Suprapubic skin (tissue), 4 donors: ENCODE results near the gene SETD5. TPM values are rescaled to one million over a fixed set of nuclear protein-coding genes. Genes with fewer than 3 reads are reported as not detected.

Experiments
- DNase-seq, 2 donors: peaks; one replicate each; pipeline ENCODE4 v3.0.0-alpha.2; 2019; ENCODE audit warnings: low spot score in 2 of 2
- H3K27ac ChIP-seq: fragments of 200-600 bp; sonication (generic); one replicate; pipeline ENCODE4 v1.5.1; 2019
- H3K27me3 ChIP-seq: fragments of 200-600 bp; sonication (generic); one replicate; pipeline ENCODE4 v1.5.1; 2019
- H3K36me3 ChIP-seq: fragments of 200-600 bp; sonication (generic); one replicate; pipeline ENCODE4 v1.5.1; 2019
- H3K4me1 ChIP-seq: fragments of 200-600 bp; sonication (generic); one replicate; pipeline ENCODE4 v1.5.1; 2019
- H3K4me3 ChIP-seq: fragments of 200-600 bp; sonication (generic); one replicate; pipeline ENCODE4 v1.5.1; 2019; ENCODE audit warnings: mild to moderate bottlenecking
- H3K9me3 ChIP-seq: fragments of 200-600 bp; sonication (generic); one replicate; pipeline ENCODE4 v1.5.1; 2019
- CTCF ChIP-seq, 2 donors: fragments of 200-600 bp in 1 of 2; fragments of 450-650 bp in 1 of 2; sonication (generic) in 1 of 2; IDR thresholded peaks; one replicate each; pipeline ENCODE4 v1.5.1; 2016 to 2019; ENCODE audit warnings: antibody characterized with exemption in 2 of 2, mild to moderate bottlenecking in 1 of 2, moderate library complexity in 1 of 2
- EP300 ChIP-seq: sonication (generic); formaldehyde crosslinking; IDR thresholded peaks from one replicate; pipeline ENCODE4 v1.6.1; 2017; ENCODE audit warnings: antibody characterized with exemption
- POLR2A ChIP-seq, 2 donors: fragments of 450-650 bp; IDR thresholded peaks; one replicate each; pipeline ENCODE4 v1.6.1; 2017; ENCODE audit warnings: antibody characterized with exemption in 2 of 2, mild to moderate bottlenecking in 2 of 2, moderate library complexity in 2 of 2
- POLR2AphosphoS5 ChIP-seq, 3 donors: sonication (generic); formaldehyde crosslinking; IDR thresholded peaks; one replicate each; pipeline ENCODE4 v1.6.1; 2017; ENCODE audit warnings: antibody characterized with exemption in 3 of 3
- WGBS: methylation state at CpG from one replicate; pipeline ENCODE4 v1.1.5; 2018; 5-methylcytosine and 5-hydroxymethylcytosine counted together
- total RNA-seq, 4 donors: library from RNA; depleted of rRNA; stranded (reverse); fragments of >200 nt; gene quantifications; one replicate each; pipeline ENCODE4 v1.1.0, GENCODE V29; 2016

SETD5 gene
- total RNA-seq, 4 donors from 2014 or later = 72.5 to 272 (median 108) TPM

- no peak for DNase-seq
- H3K36me3 ChIP-seq = peaks cover 16% of the 10 kb centered on the region
- no peaks in the 10 kb centered on the region for H3K9me3 ChIP-seq
- TF ChIP-seq POLR2AphosphoS5 (IDR thresholded peaks at IDR 0.05) = no peak
- TF ChIP-seq EP300 = no peak
- TF ChIP-seq POLR2A (IDR thresholded peaks at IDR 0.05) = no peak
- no peak for TF ChIP-seq CTCF (IDR thresholded peaks at IDR 0.05)
- peaks cover 23% of the 10 kb centered on the region for H3K4me1 ChIP-seq
- 91% methylated on average over 4 of the region's 5 CpGs for WGBS
- H3K27me3 ChIP-seq = no peaks in the 10 kb centered on the region
- H3K27ac ChIP-seq = no peak overlapping the region
- H3K4me3 ChIP-seq = peak overlapping the region; percentile 69
Measured at GRCh38 chr3:9361691-9362388, 35.6 kb upstream of the SETD5 start.

GRCh38 chr3:9362731-9363530 lies 34.5 kb upstream of the SETD5 start, which contains the start of gene THUMPD3:
Gene THUMPD3, plus strand, starts transcription at chr3:9363054. Its CDS starts 2,015 bp downstream, at chr3:9365069.
- DNase-seq = peak; percentile 94 to 95
- Histone ChIP-seq H3K36me3 (peaks cover 27% of the 10 kb centered on the region), H3K27me3 (no peaks in the 10 kb centered on the region), H3K27ac (peak within 1 kb of the TSS; percentile 89), H3K4me1 (peaks cover 23% of the 10 kb centered on the region), H3K4me3 (peak within 1 kb of the TSS; percentile 69), H3K9me3 (no peaks in the 10 kb centered on the region)
- no peak for TF ChIP-seq CTCF (IDR thresholded peaks at IDR 0.05)
- no peak for TF ChIP-seq EP300
- peak in 1 of 2 donors; percentile 64 for TF ChIP-seq POLR2A (IDR thresholded peaks at IDR 0.05)
- TF ChIP-seq POLR2AphosphoS5 (IDR thresholded peaks at IDR 0.05) = peak in 1 of 3 donors; percentile 78
- 1% methylated on average over 26 of the region's 46 CpGs for WGBS

GRCh38 chr3:9369508-9369907 lies 27.9 kb upstream of the SETD5 start:
- Histone ChIP-seq H3K27ac (no peak overlapping the region), H3K27me3 (no peaks in the 10 kb centered on the region), H3K4me1 (peaks cover 5% of the 10 kb centered on the region), H3K9me3 (no peaks in the 10 kb centered on the region), H3K36me3 (peaks cover 91% of the 10 kb centered on the region), H3K4me3 (no peak overlapping the region)
- TF ChIP-seq POLR2A (IDR thresholded peaks at IDR 0.05) (no peak), CTCF (IDR thresholded peaks at IDR 0.05) (no peak), POLR2AphosphoS5 (IDR thresholded peaks at IDR 0.05) (no peak), EP300 (no peak)
- WGBS = 94% methylated on average over 1 of the region's 1 CpG
- no peak for DNase-seq

- Histone ChIP-seq H3K9me3 (no peaks in the 10 kb centered on the region), H3K27ac (no peak overlapping the region), H3K4me1 (no peaks in the 10 kb centered on the region), H3K27me3 (no peaks in the 10 kb centered on the region), H3K4me3 (no peak overlapping the region), H3K36me3 (peaks cover 96% of the 10 kb centered on the region)
- no peak for TF ChIP-seq POLR2AphosphoS5 (IDR thresholded peaks at IDR 0.05)
- TF ChIP-seq POLR2A (IDR thresholded peaks at IDR 0.05) = no peak
- TF ChIP-seq EP300 = no peak
- no peak for TF ChIP-seq CTCF (IDR thresholded peaks at IDR 0.05)
- no peak for DNase-seq
- 89% methylated on average over 3 of the region's 3 CpGs for WGBS
Measured at GRCh38 chr3:9373465-9373864, 23.9 kb upstream of the SETD5 start.

- Histone ChIP-seq H3K27me3 (no peaks in the 10 kb centered on the region), H3K36me3 (peaks cover 78% of the 10 kb centered on the region), H3K27ac (no peak overlapping the region), H3K9me3 (no peaks in the 10 kb centered on the region), H3K4me1 (no peaks in the 10 kb centered on the region), H3K4me3 (no peak overlapping the region)
- DNase-seq = no peak
- WGBS = 97% methylated on average over 1 of the region's 1 CpG
- TF ChIP-seq POLR2AphosphoS5 (IDR thresholded peaks at IDR 0.05) = no peak
Measured at GRCh38 chr3:9377981-9378380, 19.4 kb upstream of the SETD5 start.
